Peyer's patch (tissue), 4 donors: ENCODE results near the gene PXDC1.
"Not testable (repeated sequence)": the region's sequence is repeated elsewhere in the genome, so short reads cannot be mapped to it uniquely, and the experiment has no call there.

Source experiments
- CTCF ChIP-seq, 6 experiments: fragments of 450-650 bp in 4 of 6; fragments of 200-600 bp in 2 of 6; sonication (generic) in 1 of 6; IDR thresholded peaks; one replicate each; pipeline ENCODE4 v1.5.1; 2017 to 2019; ENCODE audit warnings: antibody characterized with exemption in 6 of 6, mild to moderate bottlenecking in 3 of 6, moderate library complexity in 1 of 6
- POLR2A ChIP-seq, 2 donors: fragments of 450-650 bp; IDR thresholded peaks; one replicate each; pipeline ENCODE4 v1.5.1; 2017; ENCODE audit warnings: antibody characterized with exemption in 2 of 2, mild to moderate bottlenecking in 2 of 2, moderate library complexity in 2 of 2

DNA sequence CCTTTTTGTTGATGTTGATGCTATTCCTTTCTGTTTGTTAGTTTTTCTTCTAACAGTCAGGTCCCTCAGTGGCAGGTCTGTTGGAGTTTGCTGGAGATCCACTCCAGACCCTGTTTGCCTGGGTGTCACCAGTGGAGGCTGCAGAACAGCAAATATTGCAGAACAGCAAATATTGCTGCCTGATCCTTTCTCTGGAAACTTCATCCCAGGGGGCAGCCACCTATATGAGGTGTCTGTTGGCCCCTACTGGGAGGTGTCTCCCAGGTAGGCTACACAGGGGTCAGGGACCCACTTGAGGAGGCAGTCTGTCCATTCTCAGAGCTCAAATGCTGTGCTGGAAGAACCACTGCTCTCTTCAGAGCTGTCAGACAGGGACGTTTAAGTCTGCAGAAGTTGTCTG is 74.2 kb downstream of the PXDC1 start:
- TF ChIP-seq CTCF, POLR2A (IDR thresholded peaks at IDR 0.05): not testable (repeated sequence)
